ENCODE results near the gene SPINT1.
"Not testable (repeated sequence)": the region's sequence is repeated elsewhere in the genome, so short reads cannot be mapped to it uniquely, and the experiment has no call there.

GRCh38 chr15:40861147-40861546, 17.3 kb downstream of the SPINT1 start:
- TF ChIP-seq POLR2AphosphoS5 (IDR thresholded peaks at IDR 0.05; ENCODE audit: borderline replicate concordance, low read depth, low read length); EZH2 (IDR thresholded peaks at IDR 0.05): not testable (repeated sequence)
